ENCODE results near the gene CDH13.

DNA sequence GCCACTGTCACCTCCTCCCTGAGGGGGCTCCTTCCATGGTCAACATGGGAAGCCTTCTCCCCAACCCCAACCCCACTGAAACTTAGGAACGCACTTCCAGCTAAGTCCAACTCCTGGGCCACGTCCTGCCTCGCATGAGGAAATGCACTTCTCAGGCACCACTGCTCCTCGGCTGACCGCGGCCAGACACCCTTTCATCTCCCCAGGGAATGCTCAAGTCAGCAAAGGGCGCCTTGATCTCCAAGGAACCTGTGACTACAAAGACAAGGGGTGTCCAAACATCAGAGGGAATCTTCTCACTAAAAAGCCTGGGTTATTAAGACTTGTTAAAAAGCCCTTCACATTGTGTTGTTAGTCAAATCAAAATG is 1056.1 kb downstream of the CDH13 start:
- no peak for TF ChIP-seq NFATC3 (IDR thresholded peaks at IDR 0.05)
- TF ChIP-seq, protein P1, sequence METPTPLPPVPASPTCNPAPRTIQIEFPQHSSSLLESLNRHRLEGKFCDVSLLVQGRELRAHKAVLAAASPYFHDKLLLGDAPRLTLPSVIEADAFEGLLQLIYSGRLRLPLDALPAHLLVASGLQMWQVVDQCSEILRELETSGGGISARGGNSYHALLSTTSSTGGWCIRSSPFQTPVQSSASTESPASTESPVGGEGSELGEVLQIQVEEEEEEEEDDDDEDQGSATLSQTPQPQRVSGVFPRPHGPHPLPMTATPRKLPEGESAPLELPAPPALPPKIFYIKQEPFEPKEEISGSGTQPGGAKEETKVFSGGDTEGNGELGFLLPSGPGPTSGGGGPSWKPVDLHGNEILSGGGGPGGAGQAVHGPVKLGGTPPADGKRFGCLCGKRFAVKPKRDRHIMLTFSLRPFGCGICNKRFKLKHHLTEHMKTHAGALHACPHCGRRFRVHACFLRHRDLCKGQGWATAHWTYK (CRISPR knock-in tag; IDR thresholded peaks at IDR 0.05): no peak
- TF ChIP-seq TAF7 (tag; IDR thresholded peaks at IDR 0.05): no peak
- TF ChIP-seq HDAC2 (IDR thresholded peaks at IDR 0.05): no peak

All from K562 (cell line).